HG03045 (cell line): ENCODE measurements around the gene SRL.
"Not testable (repeated sequence)": the region's sequence is repeated elsewhere in the genome, so short reads cannot be mapped to it uniquely, and the experiment has no call there.

Source experiments
- ATAC-seq: cut with Tn5 transposase; IDR thresholded peaks from one replicate; pipeline ENCODE4 v1.9.1; 2021; ENCODE audit warnings: mild to moderate bottlenecking, moderate library complexity; ENCODE audit not compliant: unreplicated experiment

SRL gene

GRCh38 chr16:4227040-4227332 lies 14.9 kb downstream of the SRL start:
- ATAC-seq, result no peak

GRCh38 chr16:4226251-4227039 lies 15.4 kb downstream of the SRL start:
- ATAC-seq, result no peak

GRCh38 chr16:4225075-4225474 lies 16.8 kb downstream of the SRL start:
- no peak for ATAC-seq

GRCh38 chr16:4220358-4220757 lies 21.5 kb downstream of the SRL start:
- no peak for ATAC-seq

GRCh38 chr16:4218202-4218601 lies 23.7 kb downstream of the SRL start:
- no peak for ATAC-seq

GRCh38 chr16:4217204-4218131 lies 24.4 kb downstream of the SRL start:
- ATAC-seq, result no peak

GRCh38 chr16:4216596-4216995 lies 25.3 kb downstream of the SRL start:
- no peak for ATAC-seq

- ATAC-seq, result no peak
Measured at GRCh38 chr16:4215106-4215505, 26.8 kb downstream of the SRL start.

GRCh38 chr16:4214215-4214621 lies 27.7 kb downstream of the SRL start:
- no peak for ATAC-seq

GRCh38 chr16:4213737-4214136 lies 28.1 kb downstream of the SRL start:
- ATAC-seq, result no peak

- no peak for ATAC-seq
Measured at GRCh38 chr16:4212934-4213296, 29.0 kb downstream of the SRL start.

GRCh38 chr16:4212211-4212933 lies 29.5 kb downstream of the SRL start:
- no peak for ATAC-seq

GRCh38 chr16:4211445-4212210 lies 30.3 kb downstream of the SRL start:
- ATAC-seq, result not testable (repeated sequence)

GRCh38 chr16:4209666-4210065 lies 32.2 kb downstream of the SRL start:
- no peak for ATAC-seq

GRCh38 chr16:4208341-4208751 lies 33.5 kb downstream of the SRL start:
- no peak for ATAC-seq

GRCh38 chr16:4207683-4208340 lies 34.1 kb downstream of the SRL start:
- no peak for ATAC-seq

GRCh38 chr16:4207229-4207628 lies 34.7 kb downstream of the SRL start:
- ATAC-seq, result no peak

- ATAC-seq, result no peak
Measured at GRCh38 chr16:4206680-4207079, 35.2 kb downstream of the SRL start.

GRCh38 chr16:4205971-4206370 lies 35.9 kb downstream of the SRL start:
- ATAC-seq, result no peak

GRCh38 chr16:4204521-4204920 lies 37.4 kb downstream of the SRL start:
- ATAC-seq, result no peak
